Heart left ventricle (tissue), 16 donors: ENCODE data around the gene CDK2. TPM values are rescaled to one million over a fixed set of nuclear protein-coding genes. Genes with fewer than 3 reads are reported as not detected.
"Not testable (repeated sequence)": the region's sequence is repeated elsewhere in the genome, so short reads cannot be mapped to it uniquely, and the experiment has no call there.

Experiments used
- ATAC-seq, 4 donors: fragments of 200-7000 bp; cut with Tn5 transposase; one replicate each; pipeline ENCODE4 v1.9.1; 2020 to 2022; ENCODE audit warnings: moderate library complexity in 4 of 4, mild to moderate bottlenecking in 3 of 4, moderate number of reproducible peaks in 1 of 4
- DNase-seq, 5 donors: peaks; one replicate each; pipeline ENCODE4 v3.0.0-alpha.2; 2020
- H3K27ac ChIP-seq, 12 donors: fragments of 200-600 bp; sonication (generic) in 4 of 12; one replicate each; pipeline versions ENCODE4 v1.5.0 to v1.8.0; 2016 to 2022; ENCODE audit warnings: mild to moderate bottlenecking in 2 of 12
- H3K27me3 ChIP-seq, 9 donors: fragments of 200-600 bp; sonication (generic) in 2 of 9; one replicate each; pipeline versions ENCODE4 v1.5.1 to v1.8.0; 2016 to 2022; ENCODE audit warnings: mild to moderate bottlenecking in 3 of 9
- H3K36me3 ChIP-seq, 9 donors: fragments of 200-600 bp; sonication (generic) in 2 of 9; one replicate each; pipeline versions ENCODE4 v1.5.0 to v1.8.0; 2018 to 2022; ENCODE audit warnings: mild to moderate bottlenecking in 2 of 9
- H3K4me1 ChIP-seq, 12 donors: fragments of 200-600 bp; sonication (generic) in 4 of 12; one replicate each; pipeline versions ENCODE4 v1.5.0 to v1.8.0; 2016 to 2022; ENCODE audit warnings: mild to moderate bottlenecking in 3 of 12
- H3K4me3 ChIP-seq, 12 donors: fragments of 200-600 bp; sonication (generic) in 4 of 12; one replicate each; pipeline versions ENCODE4 v1.5.0 to v1.8.0; 2017 to 2022; ENCODE audit warnings: mild to moderate bottlenecking in 9 of 12, moderate library complexity in 4 of 12
- H3K9me3 ChIP-seq, 12 donors: fragments of 200-600 bp; sonication (generic) in 4 of 12; one replicate each; pipeline versions ENCODE4 v1.5.0 to v1.8.0; 2016 to 2022; ENCODE audit warnings: mild to moderate bottlenecking in 1 of 12
- POLR2A ChIP-seq, 2 donors: fragments of 450-650 bp; IDR thresholded peaks; one replicate each; pipeline ENCODE4 v1.6.1; 2017; ENCODE audit warnings: antibody characterized with exemption in 2 of 2, mild to moderate bottlenecking in 2 of 2, moderate library complexity in 2 of 2
- WGBS, 4 donors: extraction: QIAGEN DNeasy Blood & Tissue Kit in 2 of 4; methylation state at CpG; one replicate each; pipeline versions ENCODE4 v1.1.5 to v1.1.7; 2013 to 2018; 5-methylcytosine and 5-hydroxymethylcytosine counted together
- intact Hi-C, 10 donors: fragments of 100-400 bp; cut with DNase I; formaldehyde crosslinking; loops; one replicate each; pipeline versions ENCODE4 v1.11.1 to v1.14.2; 2022
- polyA plus RNA-seq, 2 donors: library from polyadenylated mRNA; stranded (reverse); fragments of 200-250 nt; gene quantifications; one replicate each; pipeline ENCODE4 v1.2.3, GENCODE V29; 2013
- total RNA-seq, 9 donors: library from RNA; depleted of rRNA in 2 of 9; stranded (reverse); fragments of >200 nt in 2 of 9; fragmentation: NEBNext Ultra II Directional in 3 of 9; extraction: Animal tissue kit (Norgen Biotek cat#: 25700) in 3 of 9; gene quantifications; one replicate each; pipeline versions ENCODE4 v1.1.0 to v1.2.4, GENCODE V29; 2016 to 2023
- TF ChIP-seq, protein P1 (sequence below), 12 donors: fragments of 200-600 bp; sonication (generic) in 4 of 12; IDR thresholded peaks; one replicate each; pipeline versions ENCODE4 v1.5.0 to v1.8.0; 2018 to 2022; ENCODE audit warnings: antibody characterized with exemption in 12 of 12, mild to moderate bottlenecking in 5 of 12
- donor health status: ischemic (EF 13 %, LVEDD 7.1; RV severe dilation, severe dysfunction).
- donor health status: healthy with polysubstance abuse.
- donor health status: DM: no; HTN: yes; CAD: no.
- donor health status: DM: no; HTN: no; CAD: no.
- donor health status: ischemic (EF 25% LVEDD 6.9; RV normal size, moderate dysfunction).
- donor health status: ischemic (EF 25% LVEDD 5.7; RV mildly dilated, moderate dysfunction).
- donor health status: healthy.
- donor health status: DM: yes; HTN: yes; CAD: no.
- donor health status: ischemic (EF 35%, LVEDD 5.7; RV mildly dilated, moderate dysfunction).
- donor health status: nonischemic (EF 11% LVEDD 7.7; RV severe dilation, severe dysfunction).
- donor health status: DM: yes; HTN: yes; CAD: no.
- donor health status: PGD.
- donor health status: ischemic (EF 29% LVEDD 5.4; RV normal size, mild dysfunction).
- donor health status: nonischemic (EF 23%, LVEDD 6.1; RV moderate dilation, normal function).

The CDK2 gene
- total and polyA plus RNA-seq, 11 donors: 3.7 to 23.5 (median 11.3) TPM

GRCh38 chr12:55996715-55997534 is 30.3 kb downstream of the CDK2 start, which contains the start of gene SUOX:
Gene SUOX (plus strand): TSS chr12:55997276. CDS start chr12:56002222, 4,946 bp downstream.
- Histone ChIP-seq H3K4me3 (peak within 1 kb of the TSS; percentile 27 to 82 (median 68)), H3K4me1 (peaks cover 0 to 21% (median 11%) of the 10 kb centered on the region in 12 donors), H3K27ac (peak within 1 kb of the TSS; percentile 63 to 94 (median 87)), H3K27me3 (no peaks in the 10 kb centered on the region), H3K36me3 (peaks cover 0 to 48% (median 40%) of the 10 kb centered on the region in 9 donors), H3K9me3 (no peaks in the 10 kb centered on the region)
- DNase-seq: peak; percentile 97 to 98 (median 97)
- 1% methylated on average over 20 to 27 of the region's 27 CpGs for WGBS, 4 donors
- TF ChIP-seq, protein P1, sequence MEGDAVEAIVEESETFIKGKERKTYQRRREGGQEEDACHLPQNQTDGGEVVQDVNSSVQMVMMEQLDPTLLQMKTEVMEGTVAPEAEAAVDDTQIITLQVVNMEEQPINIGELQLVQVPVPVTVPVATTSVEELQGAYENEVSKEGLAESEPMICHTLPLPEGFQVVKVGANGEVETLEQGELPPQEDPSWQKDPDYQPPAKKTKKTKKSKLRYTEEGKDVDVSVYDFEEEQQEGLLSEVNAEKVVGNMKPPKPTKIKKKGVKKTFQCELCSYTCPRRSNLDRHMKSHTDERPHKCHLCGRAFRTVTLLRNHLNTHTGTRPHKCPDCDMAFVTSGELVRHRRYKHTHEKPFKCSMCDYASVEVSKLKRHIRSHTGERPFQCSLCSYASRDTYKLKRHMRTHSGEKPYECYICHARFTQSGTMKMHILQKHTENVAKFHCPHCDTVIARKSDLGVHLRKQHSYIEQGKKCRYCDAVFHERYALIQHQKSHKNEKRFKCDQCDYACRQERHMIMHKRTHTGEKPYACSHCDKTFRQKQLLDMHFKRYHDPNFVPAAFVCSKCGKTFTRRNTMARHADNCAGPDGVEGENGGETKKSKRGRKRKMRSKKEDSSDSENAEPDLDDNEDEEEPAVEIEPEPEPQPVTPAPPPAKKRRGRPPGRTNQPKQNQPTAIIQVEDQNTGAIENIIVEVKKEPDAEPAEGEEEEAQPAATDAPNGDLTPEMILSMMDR (IDR thresholded peaks at IDR 0.05): no peak
- peak in 1 of 2 donors; percentile 64 for TF ChIP-seq POLR2A (IDR thresholded peaks at IDR 0.05)
- intact Hi-C loops: loop anchor here in 9 of 10 donors (1.0 to 10.0 kb wide), 5 partner anchors 44 to 120 kb away; partner anchors contain the start of genes RPS26 (in 9 of the 9), RPL41 (in 2 of the 9) and ZC3H10 (in 2 of the 9)
- peak; percentile 99 to 100 (median 100) for ATAC-seq

GRCh38 chr12:55997535-55997859 is 30.9 kb downstream of the CDK2 start:
- ATAC-seq (peak in 2 of 4 donors; percentile 3 to 4), DNase-seq (no peak)
- Histone ChIP-seq H3K9me3 (no peaks in the 10 kb centered on the region), H3K4me1 (peaks cover 0 to 21% (median 11%) of the 10 kb centered on the region in 12 donors), H3K36me3 (peaks cover 0 to 48% (median 40%) of the 10 kb centered on the region in 9 donors), H3K27ac (peak overlapping the region; percentile 63 to 94 (median 87)), H3K27me3 (no peaks in the 10 kb centered on the region), H3K4me3 (peak overlapping the region; percentile 27 to 82 (median 68))
- intact Hi-C loops: loop anchor here in 9 of 10 donors (1.0 to 10.0 kb wide), 5 partner anchors 43 to 120 kb away; partner anchors contain the start of genes RPS26 (in 9 of the 9), RPL41 (in 2 of the 9) and ZC3H10 (in 2 of the 9)
- 0 to 6% (median 3%) methylated on average over 2 to 5 of the region's 5 CpGs for WGBS, 4 donors
- TF ChIP-seq, protein P1 (IDR thresholded peaks at IDR 0.05): no peak
- TF ChIP-seq POLR2A (IDR thresholded peaks at IDR 0.05): no peak

DNA sequence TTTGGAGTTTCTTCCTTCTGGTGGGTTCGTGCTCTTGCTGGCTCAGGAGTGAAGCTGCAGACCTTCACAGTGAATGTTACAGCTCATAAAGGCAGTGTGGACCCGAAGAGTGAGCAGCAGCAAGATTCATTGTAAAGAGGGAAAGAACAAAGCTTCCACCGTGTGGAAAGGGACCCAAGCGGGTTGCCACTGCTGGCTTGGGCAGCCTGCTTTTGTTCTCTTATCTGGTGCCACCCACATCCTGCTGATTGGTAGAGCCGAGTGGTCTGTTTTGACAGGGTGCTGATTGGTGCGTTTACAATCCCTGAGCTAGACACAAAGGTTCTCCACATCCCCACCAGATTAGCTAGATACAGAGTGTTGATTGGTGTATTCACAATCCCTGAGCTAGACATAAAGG is 32.9 kb downstream of the CDK2 start:
- not testable (repeated sequence) for H3K4me3 ChIP-seq, H3K9me3 ChIP-seq, ATAC-seq, DNase-seq, H3K27ac ChIP-seq, H3K27me3 ChIP-seq
- Histone ChIP-seq H3K36me3 (peaks cover 0 to 46% (median 34%) of the 10 kb centered on the region in 9 donors), H3K4me1 (peaks cover 0 to 21% (median 11%) of the 10 kb centered on the region in 12 donors)
- intact Hi-C loops: loop anchor here in 5 of 10 donors (5.0 to 10.0 kb wide), 3 partner anchors 43 to 118 kb away; partner anchors contain the start of genes RPS26 (in 3 of the 5), RPL41 (in 2 of the 5) and ZC3H10 (in 2 of the 5)
- 65 to 74% (median 71%) methylated on average over 5 to 6 of the region's 6 CpGs for WGBS, 4 donors

GRCh38 chr12:55999999-56000540 is 33.4 kb downstream of the CDK2 start:
- DNase-seq, H3K27ac ChIP-seq, H3K27me3 ChIP-seq, H3K4me3 ChIP-seq, ATAC-seq, H3K9me3 ChIP-seq: not testable (repeated sequence)
- intact Hi-C loops: loop anchor here in 6 of 10 donors (5.0 to 10.0 kb wide), 4 partner anchors 42 to 117 kb away; partner anchors contain the start of genes RPS26 (in 3 of the 6), RPL41 (in 2 of the 6), ZC3H10 (in 2 of the 6) and PA2G4 (in 1 of the 6)
- peaks cover 0 to 41% (median 33%) of the 10 kb centered on the region in 9 donors for H3K36me3 ChIP-seq
- H3K4me1 ChIP-seq: peaks cover 0 to 21% (median 11%) of the 10 kb centered on the region in 12 donors
- WGBS, 4 donors: 96 to 97% (median 96%) methylated on average over 22 to 33 of the region's 33 CpGs
